ENCODE data around the gene SLC30A3.
"Not testable (repeated sequence)": the region's sequence is repeated elsewhere in the genome, so short reads cannot be mapped to it uniquely, and the experiment has no call there.

The SLC30A3 gene

GRCh38 chr2:27262379-27263286 lies at the start of gene SLC30A3:
TSS of gene SLC30A3 (minus strand) at chr2:27263047. CDS start at chr2:27262906, 141 bp downstream.
- DNase-seq, result no peak

GRCh38 chr2:27312152-27312551 lies 49.3 kb upstream of the SLC30A3 start:
- DNase-seq, result no peak

- DNase-seq, result no peak
Measured at GRCh38 chr2:27309651-27310050, 46.8 kb upstream of the SLC30A3 start.

GRCh38 chr2:27308359-27308881 lies 45.6 kb upstream of the SLC30A3 start, which contains the start of gene UCN:
TSS of gene UCN (minus strand) at chr2:27308445. CDS start at chr2:27307895, 550 bp downstream.
- no peak for DNase-seq

- no peak for DNase-seq
Measured at GRCh38 chr2:27307545-27308358, 44.9 kb upstream of the SLC30A3 start.

GRCh38 chr2:27307287-27307544 lies 44.4 kb upstream of the SLC30A3 start:
- no peak for DNase-seq

GRCh38 chr2:27306573-27307286 lies 43.9 kb upstream of the SLC30A3 start:
- no peak for DNase-seq

GRCh38 chr2:27306136-27306535 lies 43.3 kb upstream of the SLC30A3 start:
- DNase-seq, result no peak

GRCh38 chr2:27305516-27305915 lies 42.7 kb upstream of the SLC30A3 start:
- DNase-seq, result no peak

GRCh38 chr2:27304488-27305240 lies 41.8 kb upstream of the SLC30A3 start:
- DNase-seq, result no peak

GRCh38 chr2:27303093-27304025 lies 40.5 kb upstream of the SLC30A3 start:
- no peak for DNase-seq

GRCh38 chr2:27300606-27301005 lies 37.8 kb upstream of the SLC30A3 start:
- DNase-seq, result not testable (repeated sequence)

- DNase-seq, result no peak
Measured at GRCh38 chr2:27298391-27299080, 35.7 kb upstream of the SLC30A3 start.

GRCh38 chr2:27297195-27297594 lies 34.3 kb upstream of the SLC30A3 start:
- DNase-seq, result no peak

GRCh38 chr2:27296481-27296880 lies 33.6 kb upstream of the SLC30A3 start:
- DNase-seq, result no peak

- no peak for DNase-seq
Measured at GRCh38 chr2:27294928-27295327, 32.1 kb upstream of the SLC30A3 start.

- no peak for DNase-seq
Measured at GRCh38 chr2:27291865-27292264, 29.0 kb upstream of the SLC30A3 start.

GRCh38 chr2:27290549-27290948 lies 27.7 kb upstream of the SLC30A3 start:
- DNase-seq, result no peak

- DNase-seq, result no peak
Measured at GRCh38 chr2:27288610-27289009, 25.8 kb upstream of the SLC30A3 start.

- no peak for DNase-seq
Measured at GRCh38 chr2:27285481-27285880, 22.6 kb upstream of the SLC30A3 start.

- no peak for DNase-seq
Measured at GRCh38 chr2:27284996-27285395, 22.1 kb upstream of the SLC30A3 start.
